Prostate gland (tissue), 2 donors: ENCODE measurements around the gene KHDC1L. TPM values are rescaled to one million over a fixed set of nuclear protein-coding genes. Genes with fewer than 3 reads are reported as not detected.
"Not testable (repeated sequence)": the region's sequence is repeated elsewhere in the genome, so short reads cannot be mapped to it uniquely, and the experiment has no call there.

Source experiments
- DNase-seq: peaks from one replicate; pipeline ENCODE4 v3.0.0-alpha.2; 2019; ENCODE audit warnings: low spot score
- H3K27ac ChIP-seq, 2 donors: fragments of 200-600 bp; sonication (generic); 2 replicates each; pipeline ENCODE4 v1.5.1; 2017 to 2019
- H3K27me3 ChIP-seq: fragments of 200-600 bp; sonication (generic); replicated peaks from 2 replicates; pipeline ENCODE4 v1.5.1; 2019; ENCODE audit not compliant: insufficient read depth
- H3K36me3 ChIP-seq, 2 donors: fragments of 200-600 bp; sonication (generic); 1 replicate in 1 of 2; 2 replicates in 1 of 2; pipeline versions ENCODE4 v1.5.1 to v1.8.1; 2017 to 2019
- H3K4me1 ChIP-seq: fragments of 200-600 bp; sonication (generic); replicated peaks from 2 replicates; pipeline ENCODE4 v1.5.1; 2019
- H3K4me3 ChIP-seq, 2 donors: fragments of 200-600 bp; sonication (generic); 2 replicates each; pipeline ENCODE4 v1.5.1; 2017 to 2019
- H3K9me3 ChIP-seq: fragments of 200-600 bp; sonication (generic); 2 replicates; pipeline ENCODE4 v1.5.1; 2017
- CTCF ChIP-seq, 4 experiments: fragments of 200-600 bp in 2 of 4; fragments of 450-650 bp in 2 of 4; sonication (generic) in 2 of 4; IDR thresholded peaks; 1 replicate in 3 of 4; 2 replicates in 1 of 4; pipeline ENCODE4 v1.5.1; 2016 to 2019; ENCODE audit warnings: antibody characterized with exemption in 4 of 4, mild to moderate bottlenecking in 2 of 4, moderate library complexity in 2 of 4
- POLR2A ChIP-seq: fragments of 450-650 bp; IDR thresholded peaks from one replicate; pipeline ENCODE4 v1.6.1; 2016; ENCODE audit warnings: antibody characterized with exemption, mild to moderate bottlenecking
- POLR2AphosphoS5 ChIP-seq: sonication (generic); formaldehyde crosslinking; IDR thresholded peaks from one replicate; pipeline ENCODE4 v1.6.1; 2017; ENCODE audit warnings: antibody characterized with exemption
- WGBS: methylation state at CpG from one replicate; pipeline ENCODE4 v1.1.5; 2018; 5-methylcytosine and 5-hydroxymethylcytosine counted together
- intact Hi-C: fragments of 100-400 bp; cut with DNase I; formaldehyde crosslinking; loops from one replicate; pipeline ENCODE4 v1.14.2; 2022
- total RNA-seq, 2 donors: library from RNA; depleted of rRNA; stranded (reverse); fragments of >200 nt; gene quantifications; one replicate each; pipeline ENCODE4 v1.1.0, GENCODE V29; 2016

KHDC1L gene
- total RNA-seq, 2 donors from 2014 or later = 4.7 TPM; not detected in 1

GRCh38 chr6:73258721-73259120, 33.4 kb upstream of the KHDC1L start:
- intact Hi-C loops = no loop called here
- Histone ChIP-seq H3K27ac (no peak overlapping the region), H3K4me3 (no peak overlapping the region), H3K36me3 (no peaks in the 10 kb centered on the region), H3K9me3 (no peaks in the 10 kb centered on the region), H3K27me3 (no peaks in the 10 kb centered on the region), H3K4me1 (no peaks in the 10 kb centered on the region)
- TF ChIP-seq POLR2A (no peak), POLR2AphosphoS5 (no peak), CTCF (IDR thresholded peaks at IDR 0.05) (no peak)
- DNase-seq = no peak
- 79% methylated on average over 1 of the region's 1 CpG for WGBS

GRCh38 chr6:73254323-73254722, 29.0 kb upstream of the KHDC1L start:
- H3K27ac ChIP-seq, H3K4me1 ChIP-seq, H3K9me3 ChIP-seq, H3K4me3 ChIP-seq, H3K27me3 ChIP-seq, intact Hi-C loops, H3K36me3 ChIP-seq, DNase-seq: not testable (repeated sequence)
- WGBS = 94% methylated on average over 5 of the region's 5 CpGs

- DNase-seq = no peak
- Histone ChIP-seq H3K4me3 (no peak overlapping the region), H3K4me1 (no peaks in the 10 kb centered on the region), H3K9me3 (no peaks in the 10 kb centered on the region), H3K36me3 (no peaks in the 10 kb centered on the region), H3K27me3 (no peaks in the 10 kb centered on the region), H3K27ac (no peak overlapping the region)
- intact Hi-C loops = no loop called here
- 96% methylated on average over 2 of the region's 2 CpGs for WGBS
- TF ChIP-seq POLR2A = no peak
- no peak for TF ChIP-seq CTCF (IDR thresholded peaks at IDR 0.05)
- no peak for TF ChIP-seq POLR2AphosphoS5
These were observed 27.4 kb upstream of the KHDC1L start for GRCh38 chr6:73252703-73253102.

GRCh38 chr6:73250016-73250415, 24.7 kb upstream of the KHDC1L start:
- DNase-seq = no peak
- intact Hi-C loops = no loop called here
- Histone ChIP-seq H3K4me3 (no peak overlapping the region), H3K9me3 (no peaks in the 10 kb centered on the region), H3K27ac (no peak overlapping the region), H3K4me1 (no peaks in the 10 kb centered on the region), H3K36me3 (no peaks in the 10 kb centered on the region), H3K27me3 (no peaks in the 10 kb centered on the region)
- TF ChIP-seq POLR2A (no peak), POLR2AphosphoS5 (no peak), CTCF (IDR thresholded peaks at IDR 0.05) (no peak)

- H3K4me1 ChIP-seq = no peaks in the 10 kb centered on the region
- DNase-seq = no peak
- H3K4me3 ChIP-seq = no peak overlapping the region
- WGBS = 62% methylated on average over 5 of the region's 5 CpGs
- H3K27me3 ChIP-seq = no peaks in the 10 kb centered on the region
- H3K36me3 ChIP-seq = no peaks in the 10 kb centered on the region
- TF ChIP-seq POLR2AphosphoS5 (no peak), POLR2A (no peak)
- intact Hi-C loops = no loop called here
- H3K9me3 ChIP-seq = no peaks in the 10 kb centered on the region
- H3K27ac ChIP-seq = no peak overlapping the region
These were observed 23.1 kb upstream of the KHDC1L start for GRCh38 chr6:73248192-73248903.

GRCh38 chr6:73242001-73242400, 16.7 kb upstream of the KHDC1L start:
- WGBS = 72% methylated on average over 5 of the region's 5 CpGs
- DNase-seq = no peak

More at GRCh38 chr6:73242001-73242400, 16.7 kb upstream of the KHDC1L start:
- H3K27me3 ChIP-seq = no peaks in the 10 kb centered on the region
- no peaks in the 10 kb centered on the region for H3K9me3 ChIP-seq
- TF ChIP-seq POLR2AphosphoS5 (no peak), CTCF (IDR thresholded peaks at IDR 0.05) (no peak), POLR2A (no peak)
- no peaks in the 10 kb centered on the region for H3K36me3 ChIP-seq
- H3K27ac ChIP-seq = no peak overlapping the region
- H3K4me3 ChIP-seq = no peak overlapping the region
- no peaks in the 10 kb centered on the region for H3K4me1 ChIP-seq
- intact Hi-C loops = no loop called here
